Measurements from ENCODE around the gene ENOX1.
A peak's percentile ranks its signal among the peaks of the same experiment; 100 is the strongest.

ENOX1 gene

GRCh38 chr13:43799191-43799590 is 12.4 kb upstream of the ENOX1 start:
- H3K36me3 ChIP-seq (ENCODE audit: control insufficient read depth in 4 of 4, insufficient read depth in 4 of 4, low read length in 3 of 4) = no peaks in the 10 kb centered on the region
- H3K4me1 ChIP-seq (ENCODE audit: control extremely low read depth in 1 of 4, control insufficient read depth in 4 of 4, insufficient read depth in 4 of 4, low read length in 3 of 4) = no peaks in the 10 kb centered on the region
- no peak overlapping the region for H3K4me3 ChIP-seq (ENCODE audit: control insufficient read depth in 1 of 7, extremely low read depth in 1 of 7, insufficient read depth in 4 of 7, low read depth in 2 of 7, low read length in 6 of 7)
- H3K9me3 ChIP-seq (ENCODE audit: control extremely low read depth in 1 of 5, control insufficient read depth in 4 of 5, insufficient read depth in 2 of 5, low read depth in 1 of 5, low read length in 4 of 5) = no peaks in the 10 kb centered on the region
- DNase-seq = no peak
- CTCF ChIA-PET = interaction anchor here (1.4 kb wide), 1 partner anchor 829 kb away, joined by 3 read pairs; no protein-coding TSS in a partner anchor
- H3K27ac ChIP-seq (ENCODE audit: insufficient read depth in 1 of 2, low read depth in 1 of 2, low read length in 2 of 2, poor library complexity in 1 of 2, severe bottlenecking in 2 of 2) = no peak overlapping the region
- POLR2A ChIA-PET = no interaction called here
- no peaks in the 10 kb centered on the region for H3K27me3 ChIP-seq (replicated peaks in 2 of 5; ENCODE audit: control insufficient read depth in 4 of 5, insufficient read depth in 5 of 5, low read length in 4 of 5)
- WGBS (ENCODE audit: insufficient coverage) = no CpG with 5 or more reads among the region's 4 CpGs

GRCh38 chr13:43797869-43798268 is 11.1 kb upstream of the ENOX1 start:
- H3K4me3 ChIP-seq (ENCODE audit: control insufficient read depth in 1 of 7, extremely low read depth in 1 of 7, insufficient read depth in 4 of 7, low read depth in 2 of 7, low read length in 6 of 7) = no peak overlapping the region
- no peak for DNase-seq
- H3K4me1 ChIP-seq (ENCODE audit: control extremely low read depth in 1 of 4, control insufficient read depth in 4 of 4, insufficient read depth in 4 of 4, low read length in 3 of 4) = no peaks in the 10 kb centered on the region
- CTCF ChIA-PET = no interaction called here
- 100% methylated on average over 1 of the region's 3 CpGs for WGBS (ENCODE audit: insufficient coverage)
- no peaks in the 10 kb centered on the region for H3K9me3 ChIP-seq (ENCODE audit: control extremely low read depth in 1 of 5, control insufficient read depth in 4 of 5, insufficient read depth in 2 of 5, low read depth in 1 of 5, low read length in 4 of 5)
- H3K27ac ChIP-seq (ENCODE audit: insufficient read depth in 1 of 2, low read depth in 1 of 2, low read length in 2 of 2, poor library complexity in 1 of 2, severe bottlenecking in 2 of 2) = no peak overlapping the region
- no peaks in the 10 kb centered on the region for H3K27me3 ChIP-seq (replicated peaks in 2 of 5; ENCODE audit: control insufficient read depth in 4 of 5, insufficient read depth in 5 of 5, low read length in 4 of 5)
- H3K36me3 ChIP-seq (ENCODE audit: control insufficient read depth in 4 of 4, insufficient read depth in 4 of 4, low read length in 3 of 4) = no peaks in the 10 kb centered on the region
- POLR2A ChIA-PET = no interaction called here

GRCh38 chr13:43797159-43797558 is 10.4 kb upstream of the ENOX1 start:
- no peaks in the 10 kb centered on the region for H3K9me3 ChIP-seq (ENCODE audit: control extremely low read depth in 1 of 5, control insufficient read depth in 4 of 5, insufficient read depth in 2 of 5, low read depth in 1 of 5, low read length in 4 of 5)
- H3K4me3 ChIP-seq (ENCODE audit: control insufficient read depth in 1 of 7, extremely low read depth in 1 of 7, insufficient read depth in 4 of 7, low read depth in 2 of 7, low read length in 6 of 7) = no peak overlapping the region
- no peaks in the 10 kb centered on the region for H3K36me3 ChIP-seq (ENCODE audit: control insufficient read depth in 4 of 4, insufficient read depth in 4 of 4, low read length in 3 of 4)
- H3K4me1 ChIP-seq (ENCODE audit: control extremely low read depth in 1 of 4, control insufficient read depth in 4 of 4, insufficient read depth in 4 of 4, low read length in 3 of 4) = peaks cover 0 to 4% (median 0%) of the 10 kb centered on the region in 4 experiments
- WGBS (ENCODE audit: insufficient coverage) = no CpG with 5 or more reads among the region's 1 CpG
- CTCF ChIA-PET = no interaction called here
- H3K27ac ChIP-seq (ENCODE audit: insufficient read depth in 1 of 2, low read depth in 1 of 2, low read length in 2 of 2, poor library complexity in 1 of 2, severe bottlenecking in 2 of 2) = no peak overlapping the region
- no peaks in the 10 kb centered on the region for H3K27me3 ChIP-seq (replicated peaks in 2 of 5; ENCODE audit: control insufficient read depth in 4 of 5, insufficient read depth in 5 of 5, low read length in 4 of 5)
- no peak for DNase-seq
- POLR2A ChIA-PET = no interaction called here

- Histone ChIP-seq H3K4me1 (ENCODE audit: control extremely low read depth in 1 of 4, control insufficient read depth in 4 of 4, insufficient read depth in 4 of 4, low read length in 3 of 4) (peaks cover 0 to 4% (median 0%) of the 10 kb centered on the region in 4 experiments), H3K9me3 (ENCODE audit: control extremely low read depth in 1 of 5, control insufficient read depth in 4 of 5, insufficient read depth in 2 of 5, low read depth in 1 of 5, low read length in 4 of 5) (no peaks in the 10 kb centered on the region), H3K4me3 (ENCODE audit: control insufficient read depth in 1 of 7, extremely low read depth in 1 of 7, insufficient read depth in 4 of 7, low read depth in 2 of 7, low read length in 6 of 7) (no peak overlapping the region), H3K36me3 (ENCODE audit: control insufficient read depth in 4 of 4, insufficient read depth in 4 of 4, low read length in 3 of 4) (no peaks in the 10 kb centered on the region), H3K27ac (ENCODE audit: insufficient read depth in 1 of 2, low read depth in 1 of 2, low read length in 2 of 2, poor library complexity in 1 of 2, severe bottlenecking in 2 of 2) (no peak overlapping the region), H3K27me3 (replicated peaks in 2 of 5; ENCODE audit: control insufficient read depth in 4 of 5, insufficient read depth in 5 of 5, low read length in 4 of 5) (peaks cover 0 to 2% (median 0%) of the 10 kb centered on the region in 5 experiments)
- no peak for DNase-seq
- ChIA-PET POLR2A (no interaction called here), CTCF (interaction anchor here (0.8 to 1.1 kb wide), 2 partner anchors 491 to 496 kb away, joined by 3 read pairs; no protein-coding TSS in a partner anchor)
These were observed 7.6 kb upstream of the ENOX1 start for GRCh38 chr13:43794416-43794815.

GRCh38 chr13:43792076-43792881 is 5.5 kb upstream of the ENOX1 start:
- H3K4me1 ChIP-seq (ENCODE audit: control extremely low read depth in 1 of 4, control insufficient read depth in 4 of 4, insufficient read depth in 4 of 4, low read length in 3 of 4) = peaks cover 2 to 11% (median 5%) of the 10 kb centered on the region in 4 experiments
- peaks cover 0 to 11% (median 7%) of the 10 kb centered on the region in 5 experiments for H3K27me3 ChIP-seq (replicated peaks in 2 of 5; ENCODE audit: control insufficient read depth in 4 of 5, insufficient read depth in 5 of 5, low read length in 4 of 5)
- no peak overlapping the region for H3K4me3 ChIP-seq (ENCODE audit: control insufficient read depth in 1 of 7, extremely low read depth in 1 of 7, insufficient read depth in 4 of 7, low read depth in 2 of 7, low read length in 6 of 7)
- POLR2A ChIA-PET = no interaction called here
- no peak overlapping the region for H3K27ac ChIP-seq (ENCODE audit: insufficient read depth in 1 of 2, low read depth in 1 of 2, low read length in 2 of 2, poor library complexity in 1 of 2, severe bottlenecking in 2 of 2)
- no peak for DNase-seq
- CTCF ChIA-PET = interaction anchor here (1.3 to 6.6 kb wide), 3 partner anchors 11 to 707 kb away, joined by 4 to 38 read pairs (median 6); no protein-coding TSS in a partner anchor
- no peaks in the 10 kb centered on the region for H3K9me3 ChIP-seq (ENCODE audit: control extremely low read depth in 1 of 5, control insufficient read depth in 4 of 5, insufficient read depth in 2 of 5, low read depth in 1 of 5, low read length in 4 of 5)
- WGBS (ENCODE audit: insufficient coverage) = no CpG with 5 or more reads among the region's 3 CpGs
- H3K36me3 ChIP-seq (ENCODE audit: control insufficient read depth in 4 of 4, insufficient read depth in 4 of 4, low read length in 3 of 4) = no peaks in the 10 kb centered on the region

DNA sequence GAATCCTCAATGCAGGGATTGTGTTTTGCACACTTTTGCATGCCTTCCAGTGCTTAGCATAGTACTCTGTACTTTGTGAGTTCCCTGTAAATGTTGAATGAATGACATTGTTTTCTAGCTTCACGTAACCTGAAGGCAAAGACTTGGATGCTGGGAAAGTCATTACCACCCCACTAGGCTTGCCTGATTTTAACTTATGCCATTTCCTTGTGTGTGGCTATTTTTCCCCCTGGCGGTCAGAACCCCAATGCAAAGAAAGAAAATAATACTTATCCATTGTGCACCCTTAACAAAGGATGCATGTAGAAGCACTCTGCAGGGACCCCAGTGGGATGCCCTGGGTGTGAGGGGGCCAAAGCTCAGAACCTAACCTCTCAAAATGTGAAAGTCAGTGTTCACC is 1.2 kb upstream of the ENOX1 start:
- CTCF ChIA-PET = interaction anchor here (0.6 to 6.6 kb wide), 5 partner anchors 13 to 485 kb away, joined by 3 to 38 read pairs (median 4); no protein-coding TSS in a partner anchor
- Histone ChIP-seq H3K9me3 (ENCODE audit: control extremely low read depth in 1 of 5, control insufficient read depth in 4 of 5, insufficient read depth in 2 of 5, low read depth in 1 of 5, low read length in 4 of 5) (no peaks in the 10 kb centered on the region), H3K4me1 (ENCODE audit: control extremely low read depth in 1 of 4, control insufficient read depth in 4 of 4, insufficient read depth in 4 of 4, low read length in 3 of 4) (peaks cover 6 to 42% (median 26%) of the 10 kb centered on the region in 4 experiments), H3K36me3 (ENCODE audit: control insufficient read depth in 4 of 4, insufficient read depth in 4 of 4, low read length in 3 of 4) (no peaks in the 10 kb centered on the region), H3K27ac (ENCODE audit: insufficient read depth in 1 of 2, low read depth in 1 of 2, low read length in 2 of 2, poor library complexity in 1 of 2, severe bottlenecking in 2 of 2) (no peak overlapping the region), H3K4me3 (ENCODE audit: control insufficient read depth in 1 of 7, extremely low read depth in 1 of 7, insufficient read depth in 4 of 7, low read depth in 2 of 7, low read length in 6 of 7) (peak overlapping the region in 1 of 7 experiments; percentile 71), H3K27me3 (replicated peaks in 2 of 5; ENCODE audit: control insufficient read depth in 4 of 5, insufficient read depth in 5 of 5, low read length in 4 of 5) (peaks cover 0 to 22% (median 7%) of the 10 kb centered on the region in 5 experiments)
- DNase-seq = peak in 2 of 3 donors; percentile 38 to 57
- POLR2A ChIA-PET = no interaction called here
- WGBS (ENCODE audit: insufficient coverage) = 86% methylated on average over 1 of the region's 2 CpGs

GRCh38 chr13:43787518-43787891 is 733 bp upstream of the ENOX1 start:
- Histone ChIP-seq H3K4me3 (ENCODE audit: control insufficient read depth in 1 of 7, extremely low read depth in 1 of 7, insufficient read depth in 4 of 7, low read depth in 2 of 7, low read length in 6 of 7) (peak overlapping the region; percentile 46 to 78 (median 67)), H3K4me1 (ENCODE audit: control extremely low read depth in 1 of 4, control insufficient read depth in 4 of 4, insufficient read depth in 4 of 4, low read length in 3 of 4) (peaks cover 6 to 39% (median 26%) of the 10 kb centered on the region in 4 experiments), H3K27ac (ENCODE audit: insufficient read depth in 1 of 2, low read depth in 1 of 2, low read length in 2 of 2, poor library complexity in 1 of 2, severe bottlenecking in 2 of 2) (no peak overlapping the region), H3K36me3 (ENCODE audit: control insufficient read depth in 4 of 4, insufficient read depth in 4 of 4, low read length in 3 of 4) (no peaks in the 10 kb centered on the region), H3K27me3 (replicated peaks in 2 of 5; ENCODE audit: control insufficient read depth in 4 of 5, insufficient read depth in 5 of 5, low read length in 4 of 5) (peaks cover 0 to 22% (median 7%) of the 10 kb centered on the region in 5 experiments), H3K9me3 (ENCODE audit: control extremely low read depth in 1 of 5, control insufficient read depth in 4 of 5, insufficient read depth in 2 of 5, low read depth in 1 of 5, low read length in 4 of 5) (no peaks in the 10 kb centered on the region)
- DNase-seq = no peak
- ChIA-PET POLR2A (no interaction called here), CTCF (interaction anchor here (0.6 to 6.6 kb wide), 5 partner anchors 13 to 485 kb away, joined by 3 to 38 read pairs (median 4); no protein-coding TSS in a partner anchor)
- WGBS (ENCODE audit: insufficient coverage) = 2% methylated on average over 6 of the region's 9 CpGs
